ENCODE results near the gene CUBN.

GRCh38 chr10:16812676-16813075 is 316.9 kb downstream of the CUBN start:
- TF ChIP-seq CTCF (IDR thresholded peaks at IDR 0.05) (no peak), POLR2A (IDR thresholded peaks at IDR 0.05) (no peak), EP300 (IDR thresholded peaks at IDR 0.05) (no peak)

All from tibial nerve (tissue), 4 donors.